ENCODE data around the gene MRPL14. TPM values are rescaled to one million over a fixed set of nuclear protein-coding genes. Genes with fewer than 3 reads are reported as not detected.
"Not testable (repeated sequence)": the region's sequence is repeated elsewhere in the genome, so short reads cannot be mapped to it uniquely, and the experiment has no call there.

The MRPL14 gene
- total RNA-seq, 2 donors from 2014 or later: 44.1 to 45.9 TPM

- H3K27me3 ChIP-seq: no peaks in the 10 kb centered on the region
- H3K4me3 ChIP-seq: no peak overlapping the region
- DNase-seq (ENCODE audit: low spot score): no peak
- peaks cover 48% of the 10 kb centered on the region for H3K36me3 ChIP-seq
- H3K4me1 ChIP-seq: peaks cover 0 to 19% of the 10 kb centered on the region in 2 donors
- TF ChIP-seq CTCF (IDR thresholded peaks at IDR 0.05): no peak
- no peak overlapping the region for H3K27ac ChIP-seq
- H3K9me3 ChIP-seq: no peaks in the 10 kb centered on the region
These were observed 20.0 kb upstream of the MRPL14 start for GRCh38 chr6:44147256-44147655.

- no peak for TF ChIP-seq CTCF (IDR thresholded peaks at IDR 0.05)
- Histone ChIP-seq H3K36me3 (peaks cover 48% of the 10 kb centered on the region), H3K27ac (no peak overlapping the region), H3K4me1 (peaks cover 0 to 15% of the 10 kb centered on the region in 2 donors), H3K27me3 (no peaks in the 10 kb centered on the region), H3K4me3 (no peak overlapping the region), H3K9me3 (no peaks in the 10 kb centered on the region)
- DNase-seq (ENCODE audit: low spot score): no peak
These were observed 19.4 kb upstream of the MRPL14 start for GRCh38 chr6:44146685-44147084.

- no peak overlapping the region for H3K27ac ChIP-seq
- H3K36me3 ChIP-seq: peaks cover 53% of the 10 kb centered on the region
- no peak for DNase-seq (ENCODE audit: low spot score)
- no peak overlapping the region for H3K4me3 ChIP-seq
- TF ChIP-seq CTCF (IDR thresholded peaks at IDR 0.05): no peak
- no peaks in the 10 kb centered on the region for H3K9me3 ChIP-seq
- H3K27me3 ChIP-seq: no peaks in the 10 kb centered on the region
- H3K4me1 ChIP-seq: peaks cover 0 to 11% of the 10 kb centered on the region in 2 donors
These were observed 18.6 kb upstream of the MRPL14 start for GRCh38 chr6:44145839-44146238.

- H3K4me1 ChIP-seq; DNase-seq (ENCODE audit: low spot score); H3K27me3 ChIP-seq; H3K9me3 ChIP-seq; H3K27ac ChIP-seq; H3K4me3 ChIP-seq: not testable (repeated sequence)
- peaks cover 58% of the 10 kb centered on the region for H3K36me3 ChIP-seq
These were observed 17.3 kb upstream of the MRPL14 start for GRCh38 chr6:44144536-44144935.

GRCh38 chr6:44143731-44144130 lies 16.5 kb upstream of the MRPL14 start:
- H3K27ac ChIP-seq: no peak overlapping the region
- peaks cover 58% of the 10 kb centered on the region for H3K36me3 ChIP-seq
- no peak for TF ChIP-seq CTCF (IDR thresholded peaks at IDR 0.05)
- H3K27me3 ChIP-seq: no peaks in the 10 kb centered on the region
- no peaks in the 10 kb centered on the region for H3K4me1 ChIP-seq
- no peak overlapping the region for H3K4me3 ChIP-seq
- no peak for DNase-seq (ENCODE audit: low spot score)
- H3K9me3 ChIP-seq: no peaks in the 10 kb centered on the region

GRCh38 chr6:44142835-44143234 lies 15.6 kb upstream of the MRPL14 start:
- Histone ChIP-seq H3K27ac (no peak overlapping the region), H3K36me3 (peaks cover 50% of the 10 kb centered on the region), H3K27me3 (no peaks in the 10 kb centered on the region), H3K4me3 (no peak overlapping the region), H3K9me3 (no peaks in the 10 kb centered on the region), H3K4me1 (no peaks in the 10 kb centered on the region)
- no peak for TF ChIP-seq CTCF (IDR thresholded peaks at IDR 0.05)
- no peak for DNase-seq (ENCODE audit: low spot score)
